A549 (cell line): ENCODE data around the gene MRPL40. TPM values are rescaled to one million over a fixed set of nuclear protein-coding genes. Genes with fewer than 3 reads are reported as not detected.

Experiments used
- ATAC-seq, 2 experiments: fragments of 200-7000 bp in 1 of 2; fragments of >200 bp in 1 of 2; cut with Nextera tagmentation in 1 of 2; cut with Tn5 transposase in 1 of 2; 3 replicates each; pipeline versions ENCODE4 v1.8.0 to v1.9.1; 2018 to 2020; ENCODE audit warnings: mild to moderate bottlenecking in 1 of 2, moderate library complexity in 1 of 2
- CTCF ChIA-PET: fragments of 300-600 bp; sonication (Branson Sonifier 250); formaldehyde crosslinking; extraction: SDS; loops from one replicate; lab custom pipeline; 2021; ENCODE audit warnings: antibody characterized with exemption, inconsistent platforms; lab: Yijun Ruan, JAX
- POLR2A ChIA-PET: fragments of 350-600 bp; formaldehyde crosslinking; extraction: SDS; loops from one replicate; lab custom pipeline; 2021; ENCODE audit warnings: antibody characterized with exemption, inconsistent platforms; lab: Yijun Ruan, JAX
- DNase-seq, 2 experiments: peaks; one replicate each; pipeline versions ENCODE4 v3.0.0 to v3.0.0-alpha.2; 2011 to 2016; ENCODE audit warnings: low read depth in 1 of 2, low spot score in 1 of 2
- FAIRE-seq: peaks from 2 replicates; lab custom pipeline; 2011; peaks lifted over from hg19 to GRCh38; lab: Jason Lieb, UNC
- H3K27ac ChIP-seq, 2 experiments: fragments of >200 bp; sonication (Bioruptor Twin); formaldehyde crosslinking; 3 replicates each; pipeline ENCODE4 v1.5.1; 2016 to 2017
- H3K4me1 ChIP-seq: fragments of >200 bp; sonication (Bioruptor Twin); formaldehyde crosslinking; 3 replicates; pipeline ENCODE4 v1.6.1; 2016
- H3K4me2 ChIP-seq: fragments of >200 bp; sonication (Bioruptor Twin); formaldehyde crosslinking; 3 replicates; pipeline ENCODE4 v1.6.1; 2016
- H3K4me3 ChIP-seq: fragments of >200 bp; sonication (Bioruptor Twin); formaldehyde crosslinking; 3 replicates; pipeline ENCODE4 v1.5.1; 2016
- H3K9me3 ChIP-seq: fragments of >200 bp; sonication (Bioruptor Twin); formaldehyde crosslinking; 3 replicates; pipeline ENCODE4 v1.6.1; 2016
- CBX2 ChIP-seq: fragments of 200-600 bp; sonication (generic); IDR thresholded peaks from 2 replicates; pipeline ENCODE4 v1.6.1; 2016; ENCODE audit warnings: low read depth, mild to moderate bottlenecking, borderline replicate concordance
- CHD2 ChIP-seq: fragments of 150-350 bp; IDR thresholded peaks from 2 replicates; pipeline ENCODE4 v1.6.1; 2014; ENCODE audit warnings: low read length; ENCODE audit not compliant: partially characterized antibody
- CTCF ChIP-seq: fragments of >200 bp; sonication (Bioruptor Twin); formaldehyde crosslinking; IDR thresholded peaks from 3 replicates; pipeline ENCODE4 v1.5.1; 2016
- ELK1 ChIP-seq: fragments of 150-350 bp; IDR thresholded peaks from 2 replicates; pipeline ENCODE4 v1.6.1; 2014; ENCODE audit warnings: low read depth, mild to moderate bottlenecking, low read length
- ESRRA ChIP-seq: fragments of 150-350 bp; IDR thresholded peaks from 2 replicates; pipeline ENCODE4 v1.6.1; 2014; ENCODE audit warnings: mild to moderate bottlenecking, low read length, borderline replicate concordance
- FOXS1 ChIP-seq: fragments of 250-450 bp; sonication (Bioruptor Pico); IDR thresholded peaks from 2 replicates; pipeline ENCODE4 v1.5.0; 2020; ENCODE audit warnings: mild to moderate bottlenecking, moderate library complexity
- GATA3 ChIP-seq: IDR thresholded peaks from 2 replicates; pipeline ENCODE4 v1.6.1; 2012; ENCODE audit warnings: borderline replicate concordance
- HDAC2 ChIP-seq: fragments of 200-600 bp; sonication (generic); IDR thresholded peaks from 2 replicates; pipeline ENCODE4 v1.6.1; 2016
- HEYL ChIP-seq: fragments of 250-450 bp; sonication (Bioruptor Pico); IDR thresholded peaks from 2 replicates; pipeline ENCODE4 v1.8.0; 2021; ENCODE audit warnings: mild to moderate bottlenecking, moderate library complexity
- HOXA7 ChIP-seq: fragments of 250-450 bp; sonication (Bioruptor Pico); IDR thresholded peaks from 2 replicates; pipeline ENCODE4 v1.5.0; 2020; ENCODE audit warnings: mild to moderate bottlenecking, moderate library complexity
- JUN ChIP-seq, 2 experiments: fragments of >200 bp; sonication (Bioruptor Twin); formaldehyde crosslinking; IDR thresholded peaks; 2 replicates in 1 of 2; 3 replicates in 1 of 2; pipeline ENCODE4 v1.6.1; 2016 to 2017
- MAX ChIP-seq: IDR thresholded peaks from 2 replicates; pipeline ENCODE4 v1.6.1; 2012
- MAZ ChIP-seq: fragments of 150-350 bp; IDR thresholded peaks from 2 replicates; pipeline ENCODE4 v1.6.1; 2014; ENCODE audit warnings: antibody characterized with exemption, low read depth, low read length, borderline replicate concordance
- NPAS2 ChIP-seq: fragments of 250-450 bp; sonication (Bioruptor Pico); IDR thresholded peaks from 2 replicates; pipeline ENCODE4 v1.8.0; 2022; ENCODE audit warnings: mild to moderate bottlenecking, moderate library complexity, borderline replicate concordance
- PHF8 ChIP-seq: fragments of 200-600 bp; sonication (generic); IDR thresholded peaks from 2 replicates; pipeline ENCODE4 v1.6.1; 2016; ENCODE audit warnings: low read depth, mild to moderate bottlenecking, antibody characterized with exemption, moderate library complexity, borderline replicate concordance
- POLR2AphosphoS2 ChIP-seq: conservative IDR thresholded peaks from 2 replicates; pipeline ENCODE4 v1.6.1; 2012; ENCODE audit warnings: low read length, improper control_type of control experiment, inconsistent platforms
- RFX5 ChIP-seq: fragments of 450-650 bp; IDR thresholded peaks from 2 replicates; pipeline ENCODE4 v1.7.1; 2014; ENCODE audit warnings: antibody characterized with exemption, mild to moderate bottlenecking, moderate library complexity
- RNF2 ChIP-seq: fragments of 200-600 bp; sonication (generic); IDR thresholded peaks from 2 replicates; pipeline ENCODE4 v1.6.1; 2016; ENCODE audit warnings: low read depth, mild to moderate bottlenecking, antibody characterized with exemption, moderate library complexity, borderline replicate concordance
- SREBF2 ChIP-seq: fragments of 450-650 bp; IDR thresholded peaks from 2 replicates; pipeline ENCODE4 v1.6.1; 2014; ENCODE audit warnings: mild to moderate bottlenecking, moderate library complexity
- TP53 ChIP-seq: fragments of 250-450 bp; sonication (Bioruptor Pico); IDR thresholded peaks from 2 replicates; pipeline ENCODE4 v1.5.0; 2021; ENCODE audit warnings: mild to moderate bottlenecking, moderate library complexity
- ZC3H11A ChIP-seq: fragments of 450-650 bp; IDR thresholded peaks from 2 replicates; pipeline ENCODE4 v1.6.1; 2014; ENCODE audit warnings: antibody characterized with exemption, mild to moderate bottlenecking
- ZNF302 ChIP-seq: fragments of 250-450 bp; sonication (Bioruptor Pico); IDR thresholded peaks from 2 replicates; pipeline ENCODE4 v1.9.0; 2021; ENCODE audit warnings: inconsistent platforms, mild to moderate bottlenecking, moderate library complexity
- WGBS: methylation state at CpG from one replicate; pipeline ENCODE4 v1.1.6; 2017; ENCODE audit errors: missing lambda C conversion rate; 5-methylcytosine and 5-hydroxymethylcytosine counted together
- polyA plus RNA-seq, 4 experiments: library from polyadenylated mRNA; depleted of rRNA in 3 of 4; stranded (reverse); fragments of >200 nt; fragmentation: RNase III in 1 of 4; extraction: RNeasy Plus Mini Kit Qiagen cat#74134 plus additional on column Dnase treatment in 1 of 4; gene quantifications; 2 replicates in 3 of 4; 3 replicates in 1 of 4; pipeline ENCODE4 v1.2.3, GENCODE V29; 2011 to 2017
- TF ChIP-seq, protein P1 (sequence below): fragments of >200 bp; sonication (Bioruptor Twin); formaldehyde crosslinking; IDR thresholded peaks from 2 replicates; pipeline ENCODE4 v1.6.1; 2016

The MRPL40 gene
- polyA plus RNA-seq, 2 of the 4 experiments (the other 2 are of a cell fraction) = 32.1 to 45.7 TPM

GRCh38 chr22:19422440-19423301, 9.7 kb upstream of the MRPL40 start:
- DNase-seq (no peak), FAIRE-seq (no peak), ATAC-seq (no peak; a peak in 1 of 6 replicates)
- Histone ChIP-seq H3K4me2 (no peak overlapping the region), H3K27ac (no peak overlapping the region), H3K4me3 (no peak overlapping the region), H3K4me1 (no peaks in the 10 kb centered on the region), H3K9me3 (no peaks in the 10 kb centered on the region)
- TF ChIP-seq NPAS2 (CRISPR knock-in tag) (no peak), RFX5 (no peak), POLR2AphosphoS2 (no peak), FOXS1 (CRISPR knock-in tag) (no peak), HDAC2 (no peak), MAZ (no peak), GATA3 (no peak), TP53 (CRISPR knock-in tag) (no peak), MAX (no peak), CBX2 (no peak), PHF8 (no peak)
- POLR2A ChIA-PET = interaction anchor here (0.6 kb wide), 1 partner anchor 11 kb away, joined by 4 read pairs; no protein-coding TSS in a partner anchor
- CTCF ChIA-PET = interaction anchor here (0.8 to 1.3 kb wide), 2 partner anchors 12 to 31 kb away, joined by 4 read pairs; no protein-coding TSS in a partner anchor
- 93% methylated on average over 11 of the region's 11 CpGs for WGBS

DNA sequence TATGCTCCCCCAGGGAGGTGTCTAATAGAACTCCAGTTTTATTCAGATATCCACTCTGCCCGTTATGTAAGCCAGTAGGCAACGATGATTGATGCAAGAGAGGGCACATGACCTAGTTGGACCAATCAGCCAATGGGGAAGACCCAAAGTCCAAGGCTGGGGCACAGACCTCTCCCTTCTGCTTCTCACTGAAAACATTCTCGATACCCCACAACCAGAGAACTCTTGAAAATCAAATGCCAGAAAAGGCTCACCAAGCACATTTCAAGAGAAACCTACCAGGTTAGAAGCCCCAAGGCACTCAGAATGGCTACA, 8.2 kb upstream of the MRPL40 start:
- POLR2A ChIA-PET = no interaction called here
- CTCF ChIA-PET = no interaction called here

More for the DNA sequence above, 8.2 kb upstream of the MRPL40 start:
- ATAC-seq (no peak), FAIRE-seq (no peak), DNase-seq (no peak)
- Histone ChIP-seq H3K4me2 (no peak overlapping the region), H3K4me3 (no peak overlapping the region), H3K27ac (no peak overlapping the region), H3K9me3 (no peaks in the 10 kb centered on the region), H3K4me1 (no peaks in the 10 kb centered on the region)
- TF ChIP-seq HOXA7 (CRISPR knock-in tag) (no peak), ESRRA (no peak), ELK1 (no peak), MAZ (no peak), ZNF302 (CRISPR knock-in tag) (no peak), RNF2 (no peak), HEYL (CRISPR knock-in tag) (no peak), ZC3H11A (no peak), CTCF (no peak), SREBF2 (no peak), JUN (IDR thresholded peaks at IDR 0.05) (no peak), MAX (no peak), CHD2 (no peak)
- TF ChIP-seq, protein P1, sequence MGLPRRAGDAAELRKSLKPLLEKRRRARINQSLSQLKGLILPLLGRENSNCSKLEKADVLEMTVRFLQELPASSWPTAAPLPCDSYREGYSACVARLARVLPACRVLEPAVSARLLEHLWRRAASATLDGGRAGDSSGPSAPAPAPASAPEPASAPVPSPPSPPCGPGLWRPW = no peak
- whole genome bisulfite sequencing = 92% methylated on average over 2 of the region's 3 CpGs
